SK-N-SH (cell line): Measurements from ENCODE around the gene CDH18. TPM values are rescaled to one million over a fixed set of nuclear protein-coding genes. Genes with fewer than 3 reads are reported as not detected.

Experiments
- CTCF ChIA-PET: fragments of 300-600, 350-600 bp; formaldehyde crosslinking; extraction: SDS; loops from one replicate; lab custom pipeline; 2021; lab: Yijun Ruan, JAX
- POLR2A ChIA-PET: fragments of 350-600 bp; sonication (Branson Sonifier 250); formaldehyde crosslinking; extraction: SDS; loops from one replicate; lab custom pipeline; 2020; ENCODE audit warnings: antibody characterized with exemption, inconsistent platforms; lab: Yijun Ruan, JAX
- DNase-seq: peaks from one replicate; pipeline ENCODE4 v3.0.0; 2012
- H2AFZ ChIP-seq: fragments of 200-600 bp; sonication (generic); 2 replicates; pipeline ENCODE4 v1.8.1; 2016; ENCODE audit warnings: antibody characterized with exemption, mild to moderate bottlenecking, low read depth
- H3F3A ChIP-seq: fragments of 200-600 bp; sonication (generic); replicated peaks from 2 replicates; pipeline ENCODE3; 2016; ENCODE audit warnings: antibody characterized with exemption, mild to moderate bottlenecking; ENCODE audit not compliant: insufficient read depth
- H3K27ac ChIP-seq, 2 experiments: fragments of 200-500 bp in 1 of 2; fragments of 200-600 bp in 1 of 2; sonication (Bioruptor generic) in 1 of 2; sonication (generic), shearing (Covaris generic) in 1 of 2; 2 replicates each; pipeline versions ENCODE4 v1.5.1 to v1.6.1; 2014 to 2016; ENCODE audit warnings: low read depth in 2 of 2, inconsistent platforms in 1 of 2, low read length in 1 of 2, mild to moderate bottlenecking in 1 of 2, mixed read lengths in 1 of 2
- H3K27me3 ChIP-seq: fragments of 200-600 bp; sonication (generic), shearing (Covaris generic); 2 replicates; pipeline ENCODE4 v1.6.1; 2016; ENCODE audit warnings: mixed run types; ENCODE audit not compliant: insufficient read depth
- H3K36me3 ChIP-seq, 2 experiments: fragments of 200-500 bp in 1 of 2; fragments of 200-600 bp in 1 of 2; sonication (Bioruptor generic) in 1 of 2; sonication (generic) in 1 of 2; replicated peaks in 1 of 2; 2 replicates each; pipeline versions ENCODE3 to v1.5.1; 2014 to 2016; ENCODE audit warnings: low read length in 1 of 2, mild to moderate bottlenecking in 1 of 2; ENCODE audit not compliant: insufficient read depth in 2 of 2, control insufficient read depth in 1 of 2
- H3K4me1 ChIP-seq, 2 experiments: fragments of 200-500 bp in 1 of 2; fragments of 200-600 bp in 1 of 2; sonication (Bioruptor generic) in 1 of 2; sonication (generic), shearing (Covaris generic) in 1 of 2; 2 replicates each; pipeline versions ENCODE4 v1.5.1 to v1.6.1; 2014 to 2016; ENCODE audit warnings: low read depth in 1 of 2, low read length in 1 of 2, mixed run types in 1 of 2; ENCODE audit not compliant: insufficient read depth in 2 of 2, control insufficient read depth in 1 of 2
- H3K4me2 ChIP-seq: fragments of 200-600 bp; sonication (generic), shearing (Covaris generic); 2 replicates; pipeline ENCODE4 v1.6.1; 2017; ENCODE audit warnings: mixed run types
- H3K4me3 ChIP-seq, 2 experiments: fragments of 200-500 bp in 1 of 2; fragments of 200-600 bp in 1 of 2; sonication (Bioruptor generic) in 1 of 2; sonication (generic), shearing (Covaris generic) in 1 of 2; 2 replicates each; pipeline versions ENCODE4 v1.5.1 to v1.8.1; 2014 to 2016; ENCODE audit warnings: low read depth in 2 of 2, inconsistent platforms in 1 of 2, low read length in 1 of 2, mild to moderate bottlenecking in 1 of 2, mixed read lengths in 1 of 2, moderate library complexity in 1 of 2
- H3K79me2 ChIP-seq: fragments of 200-600 bp; sonication (generic); 2 replicates; pipeline ENCODE4 v1.8.1; 2017; ENCODE audit warnings: mild to moderate bottlenecking; ENCODE audit not compliant: insufficient read depth
- H3K9ac ChIP-seq: fragments of 200-600 bp; sonication (generic); 2 replicates; pipeline ENCODE4 v1.6.1; 2017; ENCODE audit warnings: mixed run types
- H3K9me2 ChIP-seq: fragments of 200-600 bp; sonication (generic); 2 replicates; pipeline ENCODE4 v1.6.1; 2017; ENCODE audit warnings: mixed run types
- H3K9me3 ChIP-seq: fragments of 200-600 bp; sonication (generic); 2 replicates; pipeline ENCODE4 v1.6.1; 2017; ENCODE audit warnings: mixed run types, mild to moderate bottlenecking, moderate library complexity
- H4K20me1 ChIP-seq: fragments of 200-600 bp; sonication (generic); 2 replicates; pipeline ENCODE4 v1.6.1; 2017; ENCODE audit warnings: mild to moderate bottlenecking, mixed run types; ENCODE audit not compliant: insufficient read depth
- CHD2 ChIP-seq: fragments of 150-350 bp; IDR thresholded peaks from 2 replicates; pipeline ENCODE4 v1.6.1; 2018; ENCODE audit warnings: low read length; ENCODE audit not compliant: partially characterized antibody
- ELF1 ChIP-seq: IDR thresholded peaks from 2 replicates; pipeline ENCODE4 v1.4.0; 2012
- EP300 ChIP-seq, 2 experiments: IDR thresholded peaks; 2 replicates each; pipeline versions ENCODE4 v1.4.0 to v1.6.1; 2012; ENCODE audit warnings: borderline replicate concordance in 1 of 2, low read depth in 1 of 2, low read length in 1 of 2
- EZH2phosphoT487 ChIP-seq: fragments of 200-600 bp; sonication (generic); IDR thresholded peaks from 2 replicates; pipeline ENCODE4 v1.6.1; 2017; ENCODE audit warnings: low read depth, mixed run types, mild to moderate bottlenecking, antibody characterized with exemption, moderate library complexity, borderline replicate concordance
- FOSL2 ChIP-seq: IDR thresholded peaks from 2 replicates; pipeline ENCODE4 v1.4.0; 2012; ENCODE audit warnings: low read depth, mild to moderate bottlenecking, moderate library complexity, borderline replicate concordance
- FOXJ3 ChIP-seq: sonication (generic); formaldehyde crosslinking; IDR thresholded peaks from 2 replicates; pipeline ENCODE4 v1.5.1; 2020; ENCODE audit warnings: mild to moderate bottlenecking, missing genetic modification reagents
- FOXM1 ChIP-seq: IDR thresholded peaks from 2 replicates; pipeline ENCODE4 v1.4.0; 2012; ENCODE audit warnings: low read depth, mild to moderate bottlenecking
- GABPA ChIP-seq: IDR thresholded peaks from 2 replicates; pipeline ENCODE4 v1.4.0; 2012; ENCODE audit warnings: low read depth, mild to moderate bottlenecking
- IRF3 ChIP-seq: fragments of 150-350 bp; IDR thresholded peaks from 2 replicates; pipeline ENCODE4 v1.6.1; 2016; ENCODE audit warnings: mild to moderate bottlenecking, low read depth, low read length
- JUND ChIP-seq: IDR thresholded peaks from 2 replicates; pipeline ENCODE4 v1.4.0; 2012
- MEF2A ChIP-seq: IDR thresholded peaks from 2 replicates; pipeline ENCODE4 v1.4.0; 2012; ENCODE audit warnings: low read depth, borderline replicate concordance
- MXI1 ChIP-seq: IDR thresholded peaks from 2 replicates; pipeline ENCODE4 v1.6.1; 2012; ENCODE audit warnings: mild to moderate bottlenecking, low read depth, low read length, improper control_type of control experiment
- NFIC ChIP-seq: IDR thresholded peaks from 2 replicates; pipeline ENCODE4 v1.4.0; 2012; ENCODE audit warnings: borderline replicate concordance
- NRF1 ChIP-seq: IDR thresholded peaks from 2 replicates; pipeline ENCODE4 v1.6.1; 2012; ENCODE audit warnings: low read depth, mild to moderate bottlenecking, low read length
- PBX3 ChIP-seq: IDR thresholded peaks from 2 replicates; pipeline ENCODE4; 2012
- POLR2AphosphoS5 ChIP-seq: IDR thresholded peaks from 2 replicates; pipeline ENCODE4 v1.6.1; 2012; ENCODE audit warnings: low read depth, low read length
- RAD21 ChIP-seq: IDR thresholded peaks from 2 replicates; pipeline ENCODE4 v1.6.1; 2012; ENCODE audit warnings: mild to moderate bottlenecking, low read length
- RCOR1 ChIP-seq: fragments of 150-350 bp; IDR thresholded peaks from 2 replicates; pipeline ENCODE4 v1.6.1; 2017; ENCODE audit warnings: antibody characterized with exemption, low read length
- RFX5 ChIP-seq: IDR thresholded peaks from 2 replicates; pipeline ENCODE4 v1.6.1; 2012; ENCODE audit warnings: mild to moderate bottlenecking, improper control_type of control experiment, low read length
- RXRA ChIP-seq: IDR thresholded peaks from 2 replicates; pipeline ENCODE4 v1.4.0; 2012; ENCODE audit warnings: low read depth, mild to moderate bottlenecking, borderline replicate concordance
- SIN3A ChIP-seq: IDR thresholded peaks from 2 replicates; pipeline ENCODE4 v1.6.1; 2012; ENCODE audit warnings: low read depth, mild to moderate bottlenecking, low read length, moderate library complexity, borderline replicate concordance
- TCF12 ChIP-seq: IDR thresholded peaks from 2 replicates; pipeline ENCODE4 v1.4.0; 2012
- TEAD4 ChIP-seq: IDR thresholded peaks from 2 replicates; pipeline ENCODE4 v1.4.0; 2012; ENCODE audit warnings: mild to moderate bottlenecking, borderline replicate concordance; ENCODE audit not compliant: insufficient read depth
- USF1 ChIP-seq: IDR thresholded peaks from 2 replicates; pipeline ENCODE4 v1.4.0; 2012; ENCODE audit warnings: low read depth, borderline replicate concordance
- YY1 ChIP-seq: IDR thresholded peaks from 2 replicates; pipeline ENCODE4 v1.4.0; 2012; ENCODE audit warnings: low read depth, mild to moderate bottlenecking
- WGBS: methylation state at CpG from one replicate; pipeline ENCODE4 v1.1.6; 2017; ENCODE audit warnings: low lambda C conversion rate; 5-methylcytosine and 5-hydroxymethylcytosine counted together
- polyA plus RNA-seq, 3 experiments: library from polyadenylated mRNA; depleted of rRNA; stranded (reverse); fragments of >200 nt; gene quantifications; 2 replicates each; pipeline ENCODE4 v1.2.3, GENCODE V29; 2012

Gene CDH18
- polyA plus RNA-seq, 1 of the 3 experiments (the other 2 are of a cell fraction), result 6.0 TPM

- 0 out of 2 replicates have a peak, but pooled peaks cover 6% of the 10 kb centered on the region for H3K9me2 ChIP-seq
- H3K4me3 ChIP-seq, result no peak overlapping the region
- no peak overlapping the region for H3K27ac ChIP-seq
- peaks cover 3% of the 10 kb centered on the region for H3F3A ChIP-seq
- H3K79me2 ChIP-seq, result no peaks in the 10 kb centered on the region
- H3K9me3 ChIP-seq, result no peaks in the 10 kb centered on the region
- H3K4me2 ChIP-seq, result no peak overlapping the region
- POLR2A ChIA-PET, result no interaction called here
- 37% methylated on average over 3 of the region's 3 CpGs for WGBS
- no peaks in the 10 kb centered on the region for H3K4me1 ChIP-seq
- TF ChIP-seq MEF2A (no peak), SIN3A (no peak), FOXJ3 (CRISPR knock-in tag) (no peak), EP300 (IDR thresholded peaks at IDR 0.05; ENCODE audit: borderline replicate concordance in 1 of 2, low read depth in 1 of 2, low read length in 1 of 2) (no peak), FOXM1 (no peak), TCF12 (no peak), RCOR1 (no peak), EZH2phosphoT487 (no peak), GABPA (no peak), RXRA (no peak), IRF3 (no peak), JUND (no peak), ELF1 (no peak), NRF1 (no peak), RFX5 (no peak), CHD2 (no peak), USF1 (no peak), MXI1 (no peak), RAD21 (no peak)
- no peaks in the 10 kb centered on the region for H4K20me1 ChIP-seq
- H3K27me3 ChIP-seq, result no peaks in the 10 kb centered on the region
- CTCF ChIA-PET, result no interaction called here
- no peak for DNase-seq
- no peak overlapping the region for H2AFZ ChIP-seq
- no peak overlapping the region for H3K9ac ChIP-seq
- H3K36me3 ChIP-seq, result no peaks in the 10 kb centered on the region
Measured at GRCh38 chr5:19488786-19489185, 499.2 kb downstream of the CDH18 start.

GRCh38 chr5:19487480-19487879, 500.5 kb downstream of the CDH18 start:
- no peaks in the 10 kb centered on the region for H3K36me3 ChIP-seq
- no peaks in the 10 kb centered on the region for H3K9me3 ChIP-seq
- no peak overlapping the region for H3K9ac ChIP-seq
- TF ChIP-seq PBX3 (no peak), USF1 (no peak), SIN3A (no peak), EP300 (IDR thresholded peaks at IDR 0.05; ENCODE audit: borderline replicate concordance in 1 of 2, low read depth in 1 of 2, low read length in 1 of 2) (no peak), NRF1 (no peak), YY1 (no peak), FOSL2 (no peak), RCOR1 (no peak), MXI1 (no peak), TEAD4 (no peak), RXRA (no peak), ELF1 (no peak), POLR2AphosphoS5 (no peak), EZH2phosphoT487 (no peak), JUND (no peak), NFIC (no peak)
- no peak overlapping the region for H2AFZ ChIP-seq
- H3K27ac ChIP-seq, result no peak overlapping the region
- DNase-seq, result no peak
- H3K4me1 ChIP-seq, result no peaks in the 10 kb centered on the region
- no peaks in the 10 kb centered on the region for H4K20me1 ChIP-seq
- H3K79me2 ChIP-seq, result no peaks in the 10 kb centered on the region
- CTCF ChIA-PET, result interaction anchor here (0.7 kb wide), 1 partner anchor 10 kb away, joined by 3 read pairs; no protein-coding TSS in a partner anchor
- H3K4me2 ChIP-seq, result no peak overlapping the region
- no peak overlapping the region for H3K4me3 ChIP-seq
- POLR2A ChIA-PET, result no interaction called here
- no peaks in the 10 kb centered on the region for H3F3A ChIP-seq
- peaks cover 7% of the 10 kb centered on the region; the same call in 1 of the 2 replicates for H3K27me3 ChIP-seq
- H3K9me2 ChIP-seq, result 0 out of 2 replicates have a peak, but pooled peaks cover 6% of the 10 kb centered on the region
